Mesodermal cell (in vitro differentiated cells): ENCODE measurements around the gene KIF23.

Source experiments
- H3K27ac ChIP-seq: 2 replicates; pipeline ENCODE4 v1.7.0; 2013; ENCODE audit warnings: mild to moderate bottlenecking, low read depth, low read length, moderate library complexity; ENCODE audit not compliant: severe bottlenecking
- H3K36me3 ChIP-seq: 2 replicates; pipeline ENCODE4 v1.7.1; 2013; ENCODE audit warnings: mild to moderate bottlenecking, low read length, moderate library complexity; ENCODE audit not compliant: control insufficient read depth, insufficient read depth
- H3K4me1 ChIP-seq: one replicate; pipeline ENCODE4 v1.7.1; 2013; ENCODE audit warnings: mild to moderate bottlenecking, low read length; ENCODE audit not compliant: insufficient read depth, control insufficient read depth, poor library complexity, severe bottlenecking
- H3K4me3 ChIP-seq: 2 replicates; pipeline ENCODE4 v1.7.0; 2013; ENCODE audit warnings: low read length, control low read depth, mild to moderate bottlenecking; ENCODE audit not compliant: insufficient read depth, poor library complexity, severe bottlenecking; ENCODE audit errors: extremely low read depth
- H3K9me3 ChIP-seq: 2 replicates; pipeline ENCODE4 v1.7.1; 2013; ENCODE audit warnings: mild to moderate bottlenecking, low read length, moderate library complexity; ENCODE audit not compliant: control insufficient read depth
- WGBS, 2 experiments: methylation state at CpG; one replicate each; pipeline ENCODE4 v1.1.5; 2013; ENCODE audit warnings: missing lambda C conversion rate in 2 of 2; ENCODE audit not compliant: insufficient coverage in 2 of 2; 5-methylcytosine and 5-hydroxymethylcytosine counted together

The KIF23 gene

DNA sequence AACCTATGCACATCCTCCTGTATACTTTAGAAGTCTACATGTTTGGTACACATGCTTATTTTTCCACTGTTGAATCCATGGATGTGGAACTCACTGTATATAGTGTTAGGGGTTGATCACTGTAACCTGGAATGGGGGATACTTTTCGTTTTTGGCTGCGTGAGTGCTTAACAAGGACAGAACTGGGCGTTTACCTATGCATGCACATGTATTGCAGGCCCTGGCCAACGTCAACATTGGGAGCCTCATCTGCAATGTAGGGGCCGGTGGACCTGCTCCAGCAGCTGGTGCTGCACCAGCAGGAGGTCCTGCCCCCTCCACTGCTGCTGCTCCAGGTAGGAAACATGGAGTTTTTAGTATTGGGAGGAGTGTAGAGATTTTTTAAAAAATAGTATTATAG is 40.8 kb downstream of the KIF23 start:
- H3K27ac ChIP-seq: no peak overlapping the region
- no peaks in the 10 kb centered on the region for H3K9me3 ChIP-seq
- 78 to 90% methylated on average over 4 to 5 of the region's 5 CpGs for WGBS, 2 experiments
- H3K4me3 ChIP-seq: peak overlapping the region; percentile 93
- H3K4me1 ChIP-seq: peaks cover 13% of the 10 kb centered on the region
- peaks cover 51% of the 10 kb centered on the region for H3K36me3 ChIP-seq

DNA sequence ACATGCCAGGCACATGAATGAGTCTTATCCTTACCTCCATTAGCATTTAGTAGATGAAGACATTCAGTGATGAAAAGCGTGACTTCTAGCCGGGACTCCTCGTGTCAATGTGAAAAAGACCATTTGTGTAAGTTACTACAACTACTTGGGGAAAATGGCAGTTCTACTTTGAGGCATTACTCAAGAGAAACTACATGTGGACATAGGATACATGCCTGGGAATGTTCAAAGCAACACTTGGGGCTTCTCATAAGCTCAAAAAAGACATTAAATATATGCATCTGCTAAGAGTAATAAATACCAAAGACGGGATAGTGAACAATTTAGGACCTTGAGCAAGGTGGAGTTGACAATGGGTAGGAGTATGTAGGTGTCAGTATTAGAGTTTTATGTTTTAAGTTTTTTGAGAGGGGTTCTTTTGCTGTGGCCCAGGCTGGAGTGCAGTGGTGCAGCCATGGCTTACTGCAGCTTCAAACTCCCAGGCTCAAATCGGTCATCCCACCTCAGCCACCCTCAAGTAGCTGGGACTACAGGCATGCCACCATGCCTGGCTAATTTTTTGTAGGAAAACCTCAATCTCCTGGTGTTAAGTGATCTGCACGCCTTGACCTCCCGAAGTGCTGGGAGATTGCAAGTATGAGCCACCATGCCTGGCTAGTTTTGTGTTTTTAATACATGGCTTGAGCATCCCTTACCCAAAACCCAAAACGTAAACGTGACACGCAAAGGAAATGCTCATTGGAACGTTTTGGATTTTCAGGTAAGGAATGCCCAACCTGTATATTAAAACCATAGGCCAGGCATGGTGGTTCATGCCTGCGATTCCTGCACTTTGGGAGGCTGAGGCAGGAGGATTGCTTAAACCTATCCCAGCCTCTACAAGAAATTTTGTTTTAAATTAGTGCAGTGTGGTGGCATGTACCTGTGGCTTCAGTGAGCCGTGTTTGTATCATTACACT is 42.3 kb downstream of the KIF23 start:
- 93 to 96% methylated on average over 7 to 9 of the region's 13 CpGs for WGBS, 2 experiments
- peaks cover 50% of the 10 kb centered on the region for H3K36me3 ChIP-seq
- H3K4me3 ChIP-seq: no peak overlapping the region
- no peaks in the 10 kb centered on the region for H3K9me3 ChIP-seq
- no peak overlapping the region for H3K27ac ChIP-seq
- H3K4me1 ChIP-seq: peaks cover 13% of the 10 kb centered on the region

DNA sequence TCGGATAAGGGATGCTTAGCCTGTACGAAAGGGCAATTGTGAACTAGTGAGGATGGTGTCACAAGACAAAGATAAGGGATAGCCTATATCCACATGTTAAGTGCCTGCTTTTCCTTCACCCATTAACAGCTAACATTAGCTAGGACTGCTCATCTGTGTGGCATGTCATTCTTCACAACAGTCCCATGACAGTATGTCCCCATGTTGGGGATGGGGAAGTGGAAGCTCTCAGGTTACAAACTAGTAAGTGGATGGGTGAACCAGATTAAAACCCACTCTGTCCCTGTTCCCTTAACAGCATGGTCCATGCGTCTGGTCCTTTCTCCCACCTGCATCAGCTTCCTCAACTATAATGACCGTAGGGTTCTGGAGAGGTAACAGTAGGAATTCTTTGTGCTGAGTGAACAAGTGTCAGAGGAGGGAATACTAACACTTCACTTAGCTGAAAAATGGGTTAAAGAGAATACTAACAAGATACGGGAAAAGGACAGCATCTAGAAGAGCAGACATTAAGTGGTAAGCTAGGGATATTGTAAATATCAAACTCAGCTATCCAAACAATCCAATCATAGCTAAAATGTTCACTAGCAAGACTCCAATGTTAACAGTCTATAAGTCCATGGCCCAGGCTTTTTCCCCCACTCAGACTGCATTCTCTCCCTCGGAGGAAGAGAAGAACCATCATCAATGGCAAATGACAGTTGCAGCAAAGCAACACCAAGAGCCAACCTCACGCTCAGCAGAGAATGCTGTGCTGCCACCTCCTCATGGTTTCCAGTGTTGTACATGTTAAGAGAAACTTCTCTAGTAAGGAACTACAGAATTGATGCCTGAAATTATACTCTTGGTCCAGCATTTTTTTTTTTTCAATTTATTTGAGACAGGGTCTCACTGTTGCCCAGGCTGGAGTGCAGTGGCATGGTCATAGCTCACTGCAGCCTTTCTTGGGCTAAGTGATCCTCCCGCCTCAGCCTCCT is 43.4 kb downstream of the KIF23 start:
- 87 to 93% methylated on average over 3 to 6 of the region's 8 CpGs for WGBS, 2 experiments
- no peak overlapping the region for H3K4me3 ChIP-seq
- H3K27ac ChIP-seq: peak overlapping the region; percentile 64
- H3K4me1 ChIP-seq: peaks cover 13% of the 10 kb centered on the region
- H3K36me3 ChIP-seq: peaks cover 50% of the 10 kb centered on the region
- no peaks in the 10 kb centered on the region for H3K9me3 ChIP-seq

DNA sequence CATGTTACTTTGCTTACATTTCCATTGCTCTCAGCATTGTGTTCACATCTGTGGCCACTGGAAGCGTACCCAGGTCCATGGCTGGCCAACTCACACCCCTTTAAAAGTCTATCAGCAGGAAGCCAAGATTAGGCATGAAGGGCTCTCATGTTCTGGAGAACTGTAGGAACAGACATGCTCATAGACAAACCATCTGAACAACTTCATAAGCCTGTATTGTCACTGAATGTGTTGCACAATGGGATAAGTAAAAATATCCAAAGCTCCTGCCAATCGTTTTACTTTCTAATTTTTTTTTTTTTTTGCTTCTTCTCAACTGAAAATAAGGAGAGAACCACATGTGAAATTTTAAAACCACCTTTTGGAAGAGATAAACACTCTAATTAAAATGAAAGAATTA is 44.9 kb downstream of the KIF23 start:
- H3K9me3 ChIP-seq: no peaks in the 10 kb centered on the region
- peaks cover 39% of the 10 kb centered on the region for H3K36me3 ChIP-seq
- WGBS, 2 experiments: 100% methylated on average over 1 of the region's 2 CpGs; no CpG with 5 or more reads in 1 of the 2 experiments
- H3K27ac ChIP-seq: no peak overlapping the region
- H3K4me1 ChIP-seq: peaks cover 18% of the 10 kb centered on the region
- H3K4me3 ChIP-seq: no peak overlapping the region

DNA sequence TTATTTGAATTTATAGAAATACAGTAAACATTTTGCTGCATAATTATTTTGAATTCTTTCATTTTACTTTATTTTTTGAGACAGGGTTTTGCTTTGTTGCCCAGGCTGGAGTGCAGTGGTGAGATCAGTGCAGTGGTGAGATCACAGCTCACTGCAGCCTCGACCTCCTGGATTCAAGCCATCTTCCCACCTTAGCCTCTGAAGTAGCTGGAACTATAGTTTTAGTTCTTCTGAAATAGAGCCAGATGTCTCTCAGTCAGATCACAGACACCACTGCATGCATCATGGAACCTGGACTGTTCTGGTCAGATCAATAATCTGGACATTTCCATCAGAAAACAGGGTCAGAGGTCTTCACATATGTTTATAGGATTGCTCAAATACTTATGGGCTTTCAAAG is 46.3 kb downstream of the KIF23 start:
- Histone ChIP-seq H3K9me3 (no peaks in the 10 kb centered on the region), H3K36me3 (peaks cover 25% of the 10 kb centered on the region), H3K4me1 (peaks cover 11% of the 10 kb centered on the region), H3K4me3 (no peak overlapping the region), H3K27ac (no peak overlapping the region)
- 100% methylated on average over 1 of the region's 1 CpG for WGBS, 2 experiments

DNA sequence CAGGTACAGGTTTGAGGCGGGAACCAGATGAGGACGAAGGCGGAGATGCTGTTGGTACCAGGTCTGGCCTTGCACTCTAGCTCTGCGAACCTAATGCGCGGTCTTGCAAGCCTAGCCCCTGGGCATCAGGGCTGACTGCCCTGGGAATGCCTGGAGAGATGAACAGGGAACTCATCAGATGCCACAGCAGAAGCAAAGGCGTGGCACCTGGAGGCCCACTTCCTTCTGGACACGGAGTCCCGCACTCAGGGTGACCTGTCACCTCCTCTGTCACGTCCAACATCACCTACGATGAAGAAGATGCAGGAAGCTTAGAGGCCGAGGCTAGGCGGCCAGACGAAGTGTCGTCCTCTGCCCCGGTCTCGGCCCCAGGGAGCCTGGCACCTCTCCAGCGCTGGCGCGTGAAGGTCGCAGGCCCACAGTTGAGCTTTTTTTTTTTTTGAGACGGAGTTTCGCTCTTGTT is 47.9 kb downstream of the KIF23 start:
- 96 to 97% methylated on average over 23 of the region's 23 CpGs for WGBS, 2 experiments
- peaks cover 9% of the 10 kb centered on the region for H3K36me3 ChIP-seq

DNA sequence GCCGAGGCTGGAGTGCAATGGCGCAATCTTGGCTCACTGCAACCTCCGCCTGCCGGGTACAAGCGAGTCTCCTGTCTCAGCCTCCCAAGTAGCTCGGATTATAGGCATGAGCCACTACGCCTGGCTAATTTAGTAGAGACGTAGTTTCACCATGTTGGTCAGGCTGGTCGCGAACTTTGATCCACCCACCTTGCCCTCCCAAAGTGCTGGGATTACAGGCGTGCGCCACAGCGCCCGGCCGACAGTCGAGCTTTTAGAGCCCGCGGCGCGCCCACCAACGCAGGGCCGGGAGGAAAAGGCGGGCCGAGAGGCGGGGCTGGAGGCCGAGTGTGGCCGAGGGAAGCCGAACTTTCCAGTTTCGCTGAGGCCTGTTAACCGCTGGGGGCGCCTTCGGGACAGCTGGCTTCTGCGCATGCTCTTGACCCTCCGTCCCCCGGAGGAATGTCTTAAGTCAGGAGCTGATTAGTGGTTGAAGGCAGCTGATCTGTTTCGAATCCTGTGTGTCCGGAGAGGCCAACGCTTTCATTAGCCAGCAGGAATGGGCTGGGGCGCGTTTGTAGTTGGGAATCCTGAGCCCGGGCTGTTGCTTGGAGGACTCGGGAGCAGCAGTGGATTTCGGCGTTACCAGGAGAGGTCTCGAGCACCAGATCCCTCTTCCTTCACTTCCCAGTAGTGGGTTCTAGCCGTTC is 48.5 kb downstream of the KIF23 start:
- Histone ChIP-seq H3K36me3 (peaks cover 3% of the 10 kb centered on the region), H3K4me1 (peaks cover 14% of the 10 kb centered on the region), H3K4me3 (peak overlapping the region; percentile 25), H3K9me3 (no peaks in the 10 kb centered on the region), H3K27ac (peak overlapping the region; percentile 90)
- 20 to 23% methylated on average over 31 to 43 of the region's 46 CpGs for WGBS, 2 experiments

More for the DNA sequence above, 47.9 kb downstream of the KIF23 start:
- peak overlapping the region; percentile 11 for H3K4me3 ChIP-seq
- no peaks in the 10 kb centered on the region for H3K9me3 ChIP-seq
- no peak overlapping the region for H3K27ac ChIP-seq
- peaks cover 11% of the 10 kb centered on the region for H3K4me1 ChIP-seq

DNA sequence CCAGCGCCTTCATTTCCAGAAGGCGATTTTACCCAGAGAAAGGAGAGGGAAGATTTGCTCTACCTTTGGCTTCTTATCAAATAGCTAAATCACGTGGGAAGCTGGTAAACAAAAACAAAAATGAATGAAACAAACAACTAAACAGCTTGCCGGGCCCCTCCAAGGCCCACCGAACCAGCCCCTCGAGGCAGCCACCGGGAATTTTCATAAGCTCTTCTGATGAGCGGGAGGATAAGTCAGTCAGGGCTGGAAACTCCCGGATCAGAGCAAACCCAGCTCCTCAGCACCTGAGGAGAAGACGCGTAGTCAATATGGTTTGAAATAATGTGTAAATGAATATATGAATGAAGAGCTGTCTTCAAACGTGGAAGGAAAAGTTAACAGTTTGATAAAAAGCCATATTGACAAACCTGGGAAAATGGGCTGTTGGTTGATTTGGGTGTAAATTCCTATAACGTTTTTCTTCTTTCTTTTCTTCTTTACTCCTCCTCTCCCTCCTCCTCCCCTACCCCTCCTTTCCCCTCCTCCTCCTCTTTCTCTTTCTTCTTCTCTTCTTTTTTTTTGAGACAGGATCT is 49.1 kb downstream of the KIF23 start:
- WGBS, 2 experiments: 75 to 79% methylated on average over 10 to 11 of the region's 13 CpGs
- H3K36me3 ChIP-seq: no peaks in the 10 kb centered on the region
- peak overlapping the region; percentile 90 for H3K27ac ChIP-seq
- H3K9me3 ChIP-seq: no peaks in the 10 kb centered on the region
- H3K4me1 ChIP-seq: peaks cover 20% of the 10 kb centered on the region
- peak overlapping the region; percentile 25 for H3K4me3 ChIP-seq

DNA sequence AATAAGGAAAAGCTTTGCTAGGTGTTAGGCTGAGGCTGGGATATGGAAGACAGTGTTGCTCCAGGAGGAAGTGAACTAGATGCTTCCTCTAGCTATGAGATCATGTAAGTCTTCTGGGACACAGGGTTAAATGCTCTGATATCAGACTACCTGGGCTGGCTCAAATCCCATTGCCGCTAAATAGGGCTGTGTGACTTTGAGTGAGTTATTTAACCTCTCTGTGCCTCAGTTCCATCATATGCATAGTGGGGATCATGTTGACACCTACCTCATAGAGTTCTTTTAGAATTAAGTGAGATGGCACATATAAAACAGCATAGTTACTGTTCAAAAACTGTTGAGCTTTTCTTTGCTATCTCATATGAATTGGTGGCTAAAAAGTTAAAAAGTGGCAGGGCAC is 51.1 kb downstream of the KIF23 start:
- Histone ChIP-seq H3K27ac (no peak overlapping the region), H3K4me1 (peaks cover 34% of the 10 kb centered on the region), H3K9me3 (no peaks in the 10 kb centered on the region), H3K4me3 (no peak overlapping the region), H3K36me3 (no peaks in the 10 kb centered on the region)
- no CpG with 5 or more reads among the region's 1 CpG for WGBS, 2 experiments

DNA sequence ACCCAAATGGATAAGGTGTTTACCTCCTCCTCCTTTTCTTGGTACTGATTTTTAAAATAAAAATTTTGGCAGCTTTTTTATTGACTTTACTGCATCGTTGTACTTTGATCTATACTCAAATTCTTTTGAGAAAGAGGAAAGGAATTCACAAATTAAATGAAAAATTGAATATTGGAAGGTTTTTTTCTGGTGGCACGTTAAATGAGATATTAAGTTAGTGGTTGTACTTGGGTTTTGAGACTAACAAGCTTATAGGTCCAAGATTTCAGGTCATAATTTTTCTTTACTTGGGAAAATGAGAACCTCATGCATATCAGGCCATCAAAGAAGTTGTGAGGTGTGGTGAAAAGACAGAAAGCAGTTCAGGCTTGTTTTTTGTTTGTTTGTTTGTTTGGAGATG is 52.6 kb downstream of the KIF23 start:
- H3K9me3 ChIP-seq: no peaks in the 10 kb centered on the region
- no peaks in the 10 kb centered on the region for H3K36me3 ChIP-seq
- H3K27ac ChIP-seq: no peak overlapping the region
- no peak overlapping the region for H3K4me3 ChIP-seq
- peaks cover 34% of the 10 kb centered on the region for H3K4me1 ChIP-seq
- 91 to 100% methylated on average over 1 of the region's 2 CpGs for WGBS, 2 experiments
